Measurements from ENCODE around the gene CHSY3.

CHSY3 gene

DNA sequence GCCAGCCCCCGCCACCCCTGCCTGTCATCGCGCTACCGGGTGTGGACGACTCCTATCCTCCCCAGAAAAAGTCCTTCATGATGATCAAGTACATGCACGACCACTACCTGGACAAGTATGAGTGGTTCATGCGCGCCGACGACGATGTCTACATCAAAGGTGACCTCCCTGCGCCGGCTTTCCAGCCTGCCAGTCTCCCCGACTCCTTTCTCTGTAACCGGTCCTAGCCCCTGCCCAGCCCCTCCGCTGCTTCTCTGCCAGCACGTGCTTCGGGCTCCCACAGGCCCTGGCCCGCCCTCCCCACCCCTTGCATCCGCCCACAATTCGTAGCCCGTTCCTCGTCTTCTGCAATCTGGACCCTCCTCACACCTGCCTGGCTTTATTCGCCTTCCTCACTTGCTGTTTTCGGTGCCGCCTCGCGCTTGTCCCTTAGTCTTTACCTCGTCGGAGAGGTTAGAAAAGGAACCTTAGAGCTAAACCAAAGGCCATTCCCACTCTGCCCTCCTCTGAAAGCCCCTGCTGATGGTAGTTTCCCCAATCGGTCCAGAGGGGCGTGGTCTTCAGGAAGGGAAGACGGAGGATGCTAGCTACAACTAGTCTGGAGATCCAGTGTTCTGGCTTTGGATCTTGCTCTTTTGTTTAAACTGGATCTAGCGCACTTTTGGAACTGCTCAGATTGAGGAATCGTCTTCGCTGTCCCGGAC is 1.4 kb downstream of the CHSY3 start:
- no peak overlapping the region for H3K9ac ChIP-seq (ENCODE audit: low read depth in 1 of 2, low read length in 2 of 2)

DNA sequence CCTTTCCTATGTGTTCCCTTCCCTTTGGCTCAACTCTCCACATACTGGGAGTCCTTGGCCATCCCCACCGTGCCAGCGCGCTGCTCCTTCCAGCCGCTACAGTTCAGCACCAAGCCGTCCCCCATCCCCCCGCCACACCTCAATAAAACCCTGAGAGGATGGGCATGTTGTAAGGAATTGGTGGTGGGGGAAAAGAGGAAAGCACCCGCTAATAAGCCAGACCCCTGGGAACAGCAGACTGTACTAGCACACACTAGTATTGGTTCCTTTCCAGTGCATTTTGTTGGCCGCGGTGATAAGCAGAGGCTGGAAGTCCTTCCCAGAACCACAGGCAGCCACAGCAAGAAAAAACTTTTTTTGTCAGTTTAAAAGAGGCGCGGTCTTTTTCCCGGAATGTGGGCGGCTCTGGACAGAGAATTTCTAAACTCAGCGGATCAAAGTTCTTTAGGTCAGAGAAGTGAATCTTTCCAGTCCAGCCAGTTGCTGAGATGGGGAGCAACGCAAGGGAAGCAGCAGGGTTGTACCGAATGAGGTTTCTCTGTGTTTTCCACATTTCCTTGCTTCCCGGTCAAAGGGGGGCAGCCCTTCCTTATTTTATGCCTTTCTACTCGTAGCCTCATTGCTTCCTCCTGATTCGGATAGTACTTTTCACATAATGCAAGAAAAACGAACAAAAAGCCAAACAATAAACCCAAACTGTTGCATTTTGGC is 2.1 kb downstream of the CHSY3 start:
- peak overlapping the region; percentile 42 to 66 for H3K4me3 ChIP-seq (ENCODE audit: low read depth in 1 of 2, low read length in 2 of 2)
- peaks cover 10 to 12% of the 10 kb centered on the region in 2 donors for H3K4me1 ChIP-seq (ENCODE audit: control insufficient read depth in 1 of 2, insufficient read depth in 2 of 2, low read length in 2 of 2)
- H3K36me3 ChIP-seq (ENCODE audit: control insufficient read depth in 1 of 2, insufficient read depth in 2 of 2, low read length in 2 of 2) = no peaks in the 10 kb centered on the region
- H3K27ac ChIP-seq (ENCODE audit: low read depth, low read length) = no peak overlapping the region
- H3K9me3 ChIP-seq (ENCODE audit: control insufficient read depth in 1 of 2, low read length in 2 of 2) = no peaks in the 10 kb centered on the region
- no peak overlapping the region for H3K9ac ChIP-seq (ENCODE audit: low read depth in 1 of 2, low read length in 2 of 2)
- H3K27me3 ChIP-seq (ENCODE audit: control insufficient read depth in 1 of 2, insufficient read depth in 2 of 2, low read length in 2 of 2) = peaks cover 25 to 41% of the 10 kb centered on the region in 2 donors

More for the DNA sequence above, 1.4 kb downstream of the CHSY3 start:
- Histone ChIP-seq H3K36me3 (ENCODE audit: control insufficient read depth in 1 of 2, insufficient read depth in 2 of 2, low read length in 2 of 2) (no peaks in the 10 kb centered on the region), H3K4me1 (ENCODE audit: control insufficient read depth in 1 of 2, insufficient read depth in 2 of 2, low read length in 2 of 2) (peaks cover 10 to 12% of the 10 kb centered on the region in 2 donors), H3K27me3 (ENCODE audit: control insufficient read depth in 1 of 2, insufficient read depth in 2 of 2, low read length in 2 of 2) (peaks cover 25 to 41% of the 10 kb centered on the region in 2 donors), H3K4me3 (ENCODE audit: low read depth in 1 of 2, low read length in 2 of 2) (peak overlapping the region; percentile 42 to 66), H3K9me3 (ENCODE audit: control insufficient read depth in 1 of 2, low read length in 2 of 2) (no peaks in the 10 kb centered on the region), H3K27ac (ENCODE audit: low read depth, low read length) (no peak overlapping the region)

DNA sequence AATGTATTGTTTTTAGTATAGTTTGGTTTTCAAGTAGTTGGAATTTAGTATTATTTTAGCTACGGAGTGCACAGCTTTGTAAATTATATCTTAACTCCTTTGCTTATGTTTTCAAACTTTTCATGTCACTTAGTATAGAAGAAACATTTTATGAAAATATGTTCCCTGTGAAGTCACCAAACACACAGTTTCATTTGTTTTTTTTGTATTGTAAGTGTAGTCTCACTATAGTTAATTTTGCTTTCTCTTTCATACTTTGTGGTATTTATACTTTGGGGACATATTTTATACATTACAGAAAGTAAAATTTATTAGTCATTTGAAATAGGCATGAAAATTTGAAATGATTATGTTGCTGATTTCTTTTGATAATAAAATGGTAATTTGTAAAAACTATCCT is 5.0 kb downstream of the CHSY3 start:
- H3K4me1 ChIP-seq (ENCODE audit: control insufficient read depth in 1 of 2, insufficient read depth in 2 of 2, low read length in 2 of 2) = peaks cover 10 to 12% of the 10 kb centered on the region in 2 donors
- no peak overlapping the region for H3K9ac ChIP-seq (ENCODE audit: low read depth in 1 of 2, low read length in 2 of 2)
- H3K9me3 ChIP-seq (ENCODE audit: control insufficient read depth in 1 of 2, low read length in 2 of 2) = no peaks in the 10 kb centered on the region
- H3K27ac ChIP-seq (ENCODE audit: low read depth, low read length) = no peak overlapping the region
- no peaks in the 10 kb centered on the region for H3K36me3 ChIP-seq (ENCODE audit: control insufficient read depth in 1 of 2, insufficient read depth in 2 of 2, low read length in 2 of 2)
- H3K27me3 ChIP-seq (ENCODE audit: control insufficient read depth in 1 of 2, insufficient read depth in 2 of 2, low read length in 2 of 2) = peaks cover 18 to 33% of the 10 kb centered on the region in 2 donors
- no peak overlapping the region for H3K4me3 ChIP-seq (ENCODE audit: low read depth in 1 of 2, low read length in 2 of 2)

DNA sequence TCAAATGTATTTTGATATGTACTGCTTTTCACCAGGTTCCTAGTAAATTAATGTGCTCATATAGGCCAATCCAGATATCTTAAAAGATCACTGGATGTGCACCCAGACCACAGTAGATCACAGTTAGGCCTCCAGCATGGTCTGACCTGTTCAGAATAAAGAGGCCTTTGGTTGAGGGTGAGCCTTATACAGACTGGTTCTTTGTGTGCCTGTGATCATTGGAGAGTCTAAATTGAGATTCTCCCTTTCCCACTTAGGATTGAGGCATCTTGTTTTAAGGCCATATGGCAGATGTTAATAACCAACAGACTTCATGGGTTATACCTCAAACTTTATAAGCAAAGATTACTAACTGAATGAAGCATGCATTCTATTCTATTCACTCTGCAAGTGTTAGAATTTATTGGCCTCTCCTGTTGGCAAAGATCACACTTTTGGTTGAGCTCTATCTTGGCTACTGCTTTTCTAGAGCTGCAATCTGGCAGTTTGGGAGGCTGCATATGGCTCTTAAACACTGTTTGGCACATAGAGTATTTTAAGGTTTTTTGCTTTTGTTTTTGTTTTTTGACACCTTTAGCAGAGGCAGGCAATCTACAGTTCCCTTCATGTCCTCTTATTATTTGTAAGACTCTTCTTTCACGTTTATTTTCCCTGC is 8.5 kb downstream of the CHSY3 start:
- no peaks in the 10 kb centered on the region for H3K4me1 ChIP-seq (ENCODE audit: control insufficient read depth in 1 of 2, insufficient read depth in 2 of 2, low read length in 2 of 2)
- H3K27ac ChIP-seq (ENCODE audit: low read depth, low read length) = no peak overlapping the region
- no peaks in the 10 kb centered on the region for H3K9me3 ChIP-seq (ENCODE audit: control insufficient read depth in 1 of 2, low read length in 2 of 2)
- no peak overlapping the region for H3K9ac ChIP-seq (ENCODE audit: low read depth in 1 of 2, low read length in 2 of 2)
- no peak overlapping the region for H3K4me3 ChIP-seq (ENCODE audit: low read depth in 1 of 2, low read length in 2 of 2)
- H3K36me3 ChIP-seq (ENCODE audit: control insufficient read depth in 1 of 2, insufficient read depth in 2 of 2, low read length in 2 of 2) = no peaks in the 10 kb centered on the region
- H3K27me3 ChIP-seq (ENCODE audit: control insufficient read depth in 1 of 2, insufficient read depth in 2 of 2, low read length in 2 of 2) = peaks cover 0 to 7% of the 10 kb centered on the region in 2 donors

DNA sequence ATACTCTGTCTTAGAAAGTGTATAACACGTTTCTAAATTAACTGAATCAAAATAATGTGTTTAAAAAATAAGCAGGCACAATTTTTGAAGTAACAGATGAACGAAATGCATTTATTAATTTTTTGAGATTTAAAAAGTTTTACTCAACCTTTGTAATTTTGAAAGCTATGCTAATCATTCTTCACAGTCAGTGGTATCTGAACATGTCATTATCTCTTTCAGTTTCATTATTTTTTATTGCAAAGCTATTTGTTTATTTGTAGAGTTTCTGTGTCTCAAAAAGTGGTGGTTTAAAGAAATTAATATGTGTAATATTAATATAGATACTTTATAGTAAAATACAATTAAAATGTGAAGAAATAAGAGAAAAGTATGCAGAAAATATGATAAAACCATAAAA is 11.2 kb downstream of the CHSY3 start:
- H3K27me3 ChIP-seq (ENCODE audit: control insufficient read depth in 1 of 2, insufficient read depth in 2 of 2, low read length in 2 of 2) = no peaks in the 10 kb centered on the region
- H3K9ac ChIP-seq (ENCODE audit: low read depth in 1 of 2, low read length in 2 of 2) = no peak overlapping the region
- H3K27ac ChIP-seq (ENCODE audit: low read depth, low read length) = no peak overlapping the region
- H3K4me1 ChIP-seq (ENCODE audit: control insufficient read depth in 1 of 2, insufficient read depth in 2 of 2, low read length in 2 of 2) = no peaks in the 10 kb centered on the region
- H3K4me3 ChIP-seq (ENCODE audit: low read depth in 1 of 2, low read length in 2 of 2) = no peak overlapping the region
- H3K36me3 ChIP-seq (ENCODE audit: control insufficient read depth in 1 of 2, insufficient read depth in 2 of 2, low read length in 2 of 2) = no peaks in the 10 kb centered on the region
- H3K9me3 ChIP-seq (ENCODE audit: control insufficient read depth in 1 of 2, low read length in 2 of 2) = no peaks in the 10 kb centered on the region

DNA sequence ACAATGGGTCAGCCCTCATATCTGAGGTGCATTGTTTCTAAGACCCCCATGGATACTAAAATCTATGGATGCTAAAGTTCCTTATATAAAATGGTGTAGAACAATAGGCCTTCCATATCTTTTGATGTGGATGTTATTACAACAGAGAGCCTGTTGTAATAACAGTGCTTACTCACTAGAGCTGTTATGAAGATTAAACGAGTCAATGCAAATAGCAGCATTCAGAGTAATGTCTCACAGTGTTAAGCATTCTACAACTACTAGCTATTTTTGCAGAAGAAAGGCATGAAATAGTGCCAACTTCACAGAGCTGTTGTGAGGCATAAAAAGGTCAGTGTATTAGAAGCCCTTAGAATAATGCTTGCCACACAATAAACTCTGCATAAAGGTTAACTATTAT is 13.0 kb downstream of the CHSY3 start:
- H3K4me3 ChIP-seq (ENCODE audit: low read depth in 1 of 2, low read length in 2 of 2) = no peak overlapping the region
- H3K9ac ChIP-seq (ENCODE audit: low read depth in 1 of 2, low read length in 2 of 2) = no peak overlapping the region
- no peaks in the 10 kb centered on the region for H3K4me1 ChIP-seq (ENCODE audit: control insufficient read depth in 1 of 2, insufficient read depth in 2 of 2, low read length in 2 of 2)
- no peak overlapping the region for H3K27ac ChIP-seq (ENCODE audit: low read depth, low read length)
- H3K9me3 ChIP-seq (ENCODE audit: control insufficient read depth in 1 of 2, low read length in 2 of 2) = no peaks in the 10 kb centered on the region
- no peaks in the 10 kb centered on the region for H3K36me3 ChIP-seq (ENCODE audit: control insufficient read depth in 1 of 2, insufficient read depth in 2 of 2, low read length in 2 of 2)
- H3K27me3 ChIP-seq (ENCODE audit: control insufficient read depth in 1 of 2, insufficient read depth in 2 of 2, low read length in 2 of 2) = no peaks in the 10 kb centered on the region

DNA sequence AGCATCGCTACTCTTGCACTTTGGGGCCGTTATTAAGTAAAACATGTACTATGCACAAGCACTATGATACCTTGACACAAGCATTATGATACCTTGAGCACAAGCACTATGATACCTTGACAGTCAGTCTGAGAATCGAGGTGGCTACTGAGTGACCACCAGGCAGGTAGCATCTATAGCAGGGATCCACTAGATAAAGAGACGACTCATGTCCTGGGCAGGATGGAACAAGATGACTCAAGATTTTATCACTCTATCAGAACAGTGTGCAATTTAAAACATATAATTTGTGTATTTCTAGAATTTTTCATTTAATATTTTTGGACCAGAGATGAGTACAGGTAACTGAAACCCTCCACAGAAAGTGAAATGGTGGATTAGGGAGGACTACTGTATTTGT is 16.9 kb downstream of the CHSY3 start:
- Histone ChIP-seq H3K4me3 (ENCODE audit: low read depth in 1 of 2, low read length in 2 of 2) (no peak overlapping the region), H3K27me3 (ENCODE audit: control insufficient read depth in 1 of 2, insufficient read depth in 2 of 2, low read length in 2 of 2) (no peaks in the 10 kb centered on the region), H3K27ac (ENCODE audit: low read depth, low read length) (no peak overlapping the region), H3K4me1 (ENCODE audit: control insufficient read depth in 1 of 2, insufficient read depth in 2 of 2, low read length in 2 of 2) (no peaks in the 10 kb centered on the region), H3K36me3 (ENCODE audit: control insufficient read depth in 1 of 2, insufficient read depth in 2 of 2, low read length in 2 of 2) (no peaks in the 10 kb centered on the region), H3K9me3 (ENCODE audit: control insufficient read depth in 1 of 2, low read length in 2 of 2) (no peaks in the 10 kb centered on the region), H3K9ac (ENCODE audit: low read depth in 1 of 2, low read length in 2 of 2) (no peak overlapping the region)

DNA sequence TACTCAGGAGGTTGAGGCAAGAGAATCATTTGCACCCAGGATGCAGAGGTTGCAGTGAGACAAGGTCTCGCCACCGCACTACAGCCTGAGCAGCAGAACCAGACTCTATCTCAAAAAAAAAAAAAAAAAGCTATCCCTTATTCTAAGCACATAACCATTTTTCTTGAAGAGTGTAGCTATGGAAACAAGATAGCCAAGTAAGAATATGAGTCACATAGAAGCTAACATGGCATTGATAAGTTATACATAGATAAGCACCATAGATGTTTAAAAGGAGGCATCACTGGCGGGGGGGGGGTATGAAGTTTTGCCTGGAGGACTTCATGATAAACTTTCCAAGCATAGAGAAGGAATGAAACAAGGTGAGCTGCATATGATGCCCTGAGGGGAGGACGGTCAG is 26.0 kb downstream of the CHSY3 start:
- H3K4me3 ChIP-seq (ENCODE audit: low read depth in 1 of 2, low read length in 2 of 2) = no peak overlapping the region
- no peaks in the 10 kb centered on the region for H3K4me1 ChIP-seq (ENCODE audit: control insufficient read depth in 1 of 2, insufficient read depth in 2 of 2, low read length in 2 of 2)
- no peak overlapping the region for H3K9ac ChIP-seq (ENCODE audit: low read depth in 1 of 2, low read length in 2 of 2)
- H3K27me3 ChIP-seq (ENCODE audit: control insufficient read depth in 1 of 2, insufficient read depth in 2 of 2, low read length in 2 of 2) = no peaks in the 10 kb centered on the region
- H3K9me3 ChIP-seq (ENCODE audit: control insufficient read depth in 1 of 2, low read length in 2 of 2) = no peaks in the 10 kb centered on the region
- H3K36me3 ChIP-seq (ENCODE audit: control insufficient read depth in 1 of 2, insufficient read depth in 2 of 2, low read length in 2 of 2) = no peaks in the 10 kb centered on the region
- H3K27ac ChIP-seq (ENCODE audit: low read depth, low read length) = no peak overlapping the region

DNA sequence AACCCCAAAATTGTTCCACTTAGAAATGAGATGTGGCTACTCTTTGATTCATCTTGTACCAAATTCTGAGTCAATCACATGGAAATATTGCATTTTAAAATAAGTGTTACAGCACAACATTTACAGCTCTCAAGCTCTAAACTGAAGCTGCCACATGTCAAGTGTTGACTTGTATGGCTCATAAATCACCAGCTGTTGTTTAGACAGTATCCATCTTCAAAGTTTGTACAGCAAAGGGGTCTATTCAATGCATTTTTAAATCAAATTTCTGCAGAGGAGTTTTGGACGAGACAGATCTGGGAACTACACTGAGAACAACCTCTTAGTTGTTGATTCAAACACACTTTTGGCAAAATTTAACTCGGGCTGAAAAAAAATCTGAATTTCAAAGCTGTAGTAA is 31.4 kb downstream of the CHSY3 start:
- Histone ChIP-seq H3K9me3 (ENCODE audit: control insufficient read depth in 1 of 2, low read length in 2 of 2) (peaks cover 4 to 11% of the 10 kb centered on the region in 2 donors), H3K9ac (ENCODE audit: low read depth in 1 of 2, low read length in 2 of 2) (no peak overlapping the region), H3K27ac (ENCODE audit: low read depth, low read length) (no peak overlapping the region), H3K27me3 (ENCODE audit: control insufficient read depth in 1 of 2, insufficient read depth in 2 of 2, low read length in 2 of 2) (no peaks in the 10 kb centered on the region), H3K4me1 (ENCODE audit: control insufficient read depth in 1 of 2, insufficient read depth in 2 of 2, low read length in 2 of 2) (no peaks in the 10 kb centered on the region), H3K36me3 (ENCODE audit: control insufficient read depth in 1 of 2, insufficient read depth in 2 of 2, low read length in 2 of 2) (no peaks in the 10 kb centered on the region), H3K4me3 (ENCODE audit: low read depth in 1 of 2, low read length in 2 of 2) (no peak overlapping the region)

DNA sequence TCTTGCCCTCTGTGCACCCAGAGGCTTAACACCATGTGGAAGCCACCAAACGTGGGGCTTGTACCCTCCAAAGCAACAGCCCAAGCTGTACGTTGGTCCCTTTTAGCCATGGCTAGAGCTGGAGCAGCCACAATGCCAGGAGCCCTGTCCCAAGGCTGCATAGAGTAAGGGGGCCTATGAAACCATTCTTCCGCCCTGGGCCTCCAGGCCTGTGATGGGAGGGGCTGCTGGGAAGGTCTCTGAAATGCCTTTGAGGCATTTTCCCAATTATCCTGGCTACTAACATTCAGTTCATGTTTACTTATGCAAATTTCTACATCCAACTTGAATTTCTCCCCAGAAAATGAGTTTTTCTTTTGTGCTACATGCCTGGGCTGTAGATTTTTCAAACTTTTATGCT is 33.8 kb downstream of the CHSY3 start:
- Histone ChIP-seq H3K36me3 (ENCODE audit: control insufficient read depth in 1 of 2, insufficient read depth in 2 of 2, low read length in 2 of 2) (no peaks in the 10 kb centered on the region), H3K27ac (ENCODE audit: low read depth, low read length) (no peak overlapping the region), H3K9ac (ENCODE audit: low read depth in 1 of 2, low read length in 2 of 2) (no peak overlapping the region), H3K4me1 (ENCODE audit: control insufficient read depth in 1 of 2, insufficient read depth in 2 of 2, low read length in 2 of 2) (no peaks in the 10 kb centered on the region), H3K4me3 (ENCODE audit: low read depth in 1 of 2, low read length in 2 of 2) (no peak overlapping the region), H3K9me3 (ENCODE audit: control insufficient read depth in 1 of 2, low read length in 2 of 2) (peaks cover 4 to 11% of the 10 kb centered on the region in 2 donors), H3K27me3 (ENCODE audit: control insufficient read depth in 1 of 2, insufficient read depth in 2 of 2, low read length in 2 of 2) (no peaks in the 10 kb centered on the region)

Data from duodenal mucosa (tissue), 2 donors.